IPS DF 6.9 (cell line): ENCODE data around the gene SLC25A22.

Source experiments
- DNase-seq: peaks from one replicate; pipeline ENCODE4 v3.0.0-alpha.2; 2013; ENCODE audit warnings: low read depth, low spot score
- H3K27ac ChIP-seq: one replicate; pipeline ENCODE4 v1.5.1; 2013; ENCODE audit warnings: low read length, control low read depth
- H3K27me3 ChIP-seq: 2 replicates; pipeline ENCODE4 v1.6.1; 2013; ENCODE audit warnings: mild to moderate bottlenecking, low read length; ENCODE audit not compliant: control insufficient read depth, insufficient read depth
- H3K36me3 ChIP-seq: 2 replicates; pipeline ENCODE4 v1.6.1; 2013; ENCODE audit warnings: low read length; ENCODE audit not compliant: control insufficient read depth, insufficient read depth
- H3K4me1 ChIP-seq: 2 replicates; pipeline ENCODE4 v1.6.1; 2013; ENCODE audit warnings: low read length; ENCODE audit not compliant: control insufficient read depth, insufficient read depth
- H3K4me3 ChIP-seq: 2 replicates; pipeline ENCODE4 v1.5.1; 2013; ENCODE audit warnings: mild to moderate bottlenecking, low read length
- H3K9me3 ChIP-seq: 2 replicates; pipeline ENCODE4 v1.6.1; 2013; ENCODE audit warnings: low read length, inconsistent platforms; ENCODE audit not compliant: control insufficient read depth, insufficient read depth
- WGBS: extraction: QIAGEN DNeasy Blood & Tissue Kit; methylation state at CpG from one replicate; pipeline ENCODE4 v1.1.7; 2013; ENCODE audit warnings: mixed read lengths, missing lambda C conversion rate; ENCODE audit not compliant: insufficient read length, insufficient coverage; 5-methylcytosine and 5-hydroxymethylcytosine counted together

SLC25A22 gene

DNA sequence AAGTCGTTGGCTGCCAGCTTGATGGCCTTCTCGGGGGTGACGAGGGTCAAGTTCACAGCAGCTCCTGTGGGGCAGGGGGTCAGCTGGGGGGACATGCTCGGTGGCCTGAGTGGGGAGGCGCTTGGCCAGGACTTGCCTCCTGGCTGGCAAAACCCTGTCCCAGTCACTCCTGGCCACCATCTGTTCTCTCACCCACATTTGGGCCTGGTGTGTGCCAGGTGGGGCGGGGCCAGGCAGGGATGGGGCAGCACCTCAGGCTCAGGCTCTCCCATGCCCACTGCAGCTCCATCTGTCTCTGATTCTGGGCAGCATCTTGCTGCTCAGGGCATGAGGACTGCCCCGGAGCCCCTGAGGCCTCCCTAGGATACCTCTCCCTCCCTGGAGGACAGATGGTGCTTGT, 4.5 kb downstream of the SLC25A22 start:
- no peak for DNase-seq
- Histone ChIP-seq H3K36me3 (peaks cover 6% of the 10 kb centered on the region; the same call in 1 of the 2 replicates), H3K27me3 (no peaks in the 10 kb centered on the region), H3K4me1 (peaks cover 9% of the 10 kb centered on the region), H3K27ac (no peak overlapping the region), H3K4me3 (no peak overlapping the region), H3K9me3 (no peaks in the 10 kb centered on the region)
- WGBS, result no CpG with 5 or more reads among the region's 7 CpGs

DNA sequence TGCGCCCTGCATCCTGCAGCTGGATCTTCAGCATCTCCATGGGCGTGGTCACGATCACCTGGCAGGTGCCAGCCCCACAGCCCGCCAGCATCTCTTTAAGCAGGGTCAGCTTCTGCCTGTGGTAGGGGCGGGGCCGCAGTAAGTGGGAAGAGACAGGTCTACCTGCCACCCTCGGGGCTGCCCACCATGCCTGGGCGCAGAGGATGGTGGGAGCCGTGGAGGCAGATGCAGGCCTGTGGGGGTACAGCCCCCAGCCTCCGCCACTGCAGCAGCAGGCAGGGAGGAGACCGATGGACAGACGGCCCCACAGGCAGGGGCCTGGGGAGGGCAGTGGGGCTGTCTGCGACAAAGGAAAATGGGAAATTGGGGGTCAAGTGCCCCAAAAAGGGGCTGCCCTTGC, 5.2 kb downstream of the SLC25A22 start:
- no peak overlapping the region for H3K4me3 ChIP-seq
- no peak for DNase-seq
- H3K9me3 ChIP-seq, result no peaks in the 10 kb centered on the region
- H3K27ac ChIP-seq, result no peak overlapping the region
- peaks cover 6% of the 10 kb centered on the region; the same call in 1 of the 2 replicates for H3K36me3 ChIP-seq
- H3K27me3 ChIP-seq, result no peaks in the 10 kb centered on the region
- WGBS, result no CpG with 5 or more reads among the region's 13 CpGs
- peaks cover 9% of the 10 kb centered on the region for H3K4me1 ChIP-seq

DNA sequence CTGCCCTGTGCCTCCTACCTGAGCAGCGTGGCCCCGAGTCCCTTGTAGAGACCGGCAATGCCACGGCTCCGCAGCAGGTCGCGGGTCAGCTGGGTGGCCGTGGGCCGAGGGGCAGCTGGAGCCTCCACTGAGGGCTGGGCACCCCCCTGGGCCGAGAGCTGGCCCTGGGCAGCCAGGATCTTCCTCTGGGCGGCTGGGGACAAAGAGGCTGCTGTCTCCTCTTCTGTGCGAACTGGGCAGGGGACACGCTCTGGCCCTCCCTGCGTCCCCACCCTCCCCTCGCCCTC, 5.6 kb downstream of the SLC25A22 start:
- H3K27me3 ChIP-seq, result no peaks in the 10 kb centered on the region
- no peak for DNase-seq
- H3K27ac ChIP-seq, result no peak overlapping the region
- WGBS, result no CpG with 5 or more reads among the region's 15 CpGs
- no peaks in the 10 kb centered on the region for H3K9me3 ChIP-seq
- peaks cover 6% of the 10 kb centered on the region; the same call in 1 of the 2 replicates for H3K36me3 ChIP-seq
- peaks cover 9% of the 10 kb centered on the region for H3K4me1 ChIP-seq
- no peak overlapping the region for H3K4me3 ChIP-seq

DNA sequence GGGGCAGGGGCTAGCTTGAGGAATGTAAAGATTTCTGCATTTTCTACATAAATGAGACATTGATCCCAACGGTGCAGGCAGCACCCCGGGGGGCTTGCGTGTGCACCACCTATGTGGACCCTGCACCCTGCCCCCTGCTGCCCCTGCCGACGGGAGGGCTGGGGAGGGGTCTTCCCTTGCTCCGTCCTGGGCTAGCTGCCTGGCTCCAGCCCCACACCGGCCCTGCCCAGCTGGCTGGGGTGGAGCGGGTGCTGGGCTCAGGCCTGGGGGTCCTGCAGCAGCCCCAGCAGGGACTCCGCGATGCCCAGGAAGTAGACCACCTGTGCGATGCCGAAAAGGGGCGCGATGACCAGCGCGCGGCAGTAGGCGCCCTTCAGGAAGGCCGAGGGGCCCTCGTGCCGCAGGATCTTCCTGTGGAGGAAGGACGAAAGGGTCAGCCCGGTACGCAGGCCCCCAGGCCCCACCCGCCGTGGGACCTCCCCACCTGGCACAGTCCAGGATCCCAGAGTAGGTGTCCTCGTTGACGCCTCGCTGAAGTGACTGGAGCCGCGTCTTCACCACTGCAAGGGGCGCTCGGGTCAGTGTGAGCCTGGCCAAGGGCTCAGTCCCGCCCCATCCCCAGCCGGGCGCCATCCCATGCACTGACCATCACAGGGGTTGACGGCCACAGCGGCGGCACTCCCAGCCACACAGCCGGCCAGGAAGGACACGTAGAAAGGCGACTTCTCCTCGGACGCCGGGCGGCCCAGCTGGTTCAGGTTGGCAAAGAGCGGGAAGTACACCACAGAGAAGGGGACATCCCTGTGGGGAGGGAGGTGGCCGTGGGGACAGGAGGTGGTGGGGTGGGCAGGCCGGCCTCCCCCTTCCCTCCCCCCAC, 6.2 kb downstream of the SLC25A22 start:
- no peaks in the 10 kb centered on the region for H3K27me3 ChIP-seq
- H3K27ac ChIP-seq, result no peak overlapping the region
- H3K36me3 ChIP-seq, result peaks cover 6% of the 10 kb centered on the region; the same call in 1 of the 2 replicates
- no peak overlapping the region for H3K4me3 ChIP-seq
- DNase-seq, result no peak
- no peaks in the 10 kb centered on the region for H3K9me3 ChIP-seq
- H3K4me1 ChIP-seq, result peaks cover 9% of the 10 kb centered on the region
- no CpG with 5 or more reads among the region's 49 CpGs for WGBS

DNA sequence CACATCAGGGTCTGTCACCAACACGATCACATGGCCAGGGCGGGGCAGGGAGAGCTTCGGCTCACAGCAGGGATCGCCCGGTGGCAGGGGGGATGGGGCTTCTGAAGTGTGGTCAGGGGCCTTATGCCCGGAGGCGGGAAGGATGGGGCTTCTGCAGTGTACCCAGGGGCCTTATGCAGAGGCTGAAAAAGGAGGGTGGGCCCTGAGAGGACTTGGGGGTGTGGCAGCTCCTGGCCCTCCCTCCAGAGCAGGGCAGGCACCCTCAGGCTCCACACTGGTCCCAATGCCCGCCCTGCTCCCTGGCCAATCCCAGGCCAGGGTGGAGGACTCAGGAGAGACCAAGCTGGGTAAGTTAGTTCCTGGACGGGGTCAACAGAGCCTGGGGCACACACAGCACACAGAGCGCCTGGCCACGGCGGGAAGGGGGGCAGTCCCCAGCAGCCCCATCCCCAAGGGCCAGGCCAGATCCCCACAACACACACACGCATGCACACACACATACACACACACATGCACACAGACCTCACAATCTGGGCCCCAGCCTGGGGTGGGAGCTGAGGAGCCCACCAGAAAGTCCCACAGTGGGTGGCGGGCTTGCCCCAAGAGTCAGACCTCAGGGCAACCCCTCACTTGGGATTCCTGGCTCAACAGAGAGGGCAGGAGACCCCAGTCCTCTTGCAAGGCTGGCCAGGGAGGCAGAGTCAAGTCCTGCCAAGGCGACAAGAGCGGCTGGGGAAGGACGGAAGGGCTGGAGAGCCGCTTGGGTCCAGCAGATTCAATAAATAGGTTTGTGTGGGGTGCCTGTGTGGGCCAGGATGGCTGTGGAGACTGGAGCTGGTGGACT, 7.1 kb downstream of the SLC25A22 start:
- Histone ChIP-seq H3K27ac (no peak overlapping the region), H3K4me1 (peaks cover 3% of the 10 kb centered on the region), H3K4me3 (no peak overlapping the region), H3K9me3 (no peaks in the 10 kb centered on the region), H3K27me3 (no peaks in the 10 kb centered on the region), H3K36me3 (peaks cover 6% of the 10 kb centered on the region; the same call in 1 of the 2 replicates)
- no CpG with 5 or more reads among the region's 18 CpGs for WGBS
- no peak for DNase-seq

DNA sequence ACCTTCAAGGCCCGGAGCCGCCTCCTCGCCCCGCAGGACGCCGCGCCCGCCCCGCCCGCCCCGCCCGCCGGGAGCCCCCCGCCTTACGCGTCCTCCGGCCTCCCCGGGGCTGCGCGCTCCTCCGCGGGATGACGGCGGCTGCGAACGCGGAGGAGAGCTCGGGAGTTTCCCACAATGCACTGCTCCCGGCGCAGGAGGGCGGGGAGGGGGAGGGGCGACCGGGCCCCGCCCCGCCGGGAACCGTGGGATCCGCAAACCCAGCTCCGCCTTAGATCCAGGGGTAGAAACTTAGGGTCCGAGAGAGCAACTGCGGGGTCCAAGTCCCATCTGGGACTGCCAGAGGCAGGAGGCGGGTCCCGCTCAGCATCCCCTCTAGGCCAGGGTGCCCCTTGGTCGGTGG, 8.1 kb downstream of the SLC25A22 start, which contains the start of gene CEND1:
Gene CEND1, minus strand, starts transcription at position 148 of the 400 bp plus-strand sequence. CDS start 1,514 bp downstream, outside the sequence.
- H3K27ac ChIP-seq, result no peak within 1 kb of the TSS
- DNase-seq, result no peak
- H3K4me3 ChIP-seq, result no peak within 1 kb of the TSS
- no peaks in the 10 kb centered on the region for H3K27me3 ChIP-seq
- peaks cover 2% of the 10 kb centered on the region; the same call in 1 of the 2 replicates for H3K4me1 ChIP-seq
- no CpG with 5 or more reads among the region's 44 CpGs for WGBS
- peaks cover 6% of the 10 kb centered on the region; the same call in 1 of the 2 replicates for H3K36me3 ChIP-seq
- no peaks in the 10 kb centered on the region for H3K9me3 ChIP-seq

- H3K4me1 ChIP-seq, result peaks cover 2% of the 10 kb centered on the region; the same call in 1 of the 2 replicates
- no peaks in the 10 kb centered on the region for H3K27me3 ChIP-seq
- WGBS, result no CpG with 5 or more reads among the region's 31 CpGs
- H3K27ac ChIP-seq, result no peak overlapping the region
- H3K4me3 ChIP-seq, result no peak overlapping the region
- H3K9me3 ChIP-seq, result no peaks in the 10 kb centered on the region
- no peak for DNase-seq
- H3K36me3 ChIP-seq, result peaks cover 3% of the 10 kb centered on the region; the same call in 1 of the 2 replicates
Measured at GRCh38 chr11:788953-789940, 8.8 kb downstream of the SLC25A22 start.

DNA sequence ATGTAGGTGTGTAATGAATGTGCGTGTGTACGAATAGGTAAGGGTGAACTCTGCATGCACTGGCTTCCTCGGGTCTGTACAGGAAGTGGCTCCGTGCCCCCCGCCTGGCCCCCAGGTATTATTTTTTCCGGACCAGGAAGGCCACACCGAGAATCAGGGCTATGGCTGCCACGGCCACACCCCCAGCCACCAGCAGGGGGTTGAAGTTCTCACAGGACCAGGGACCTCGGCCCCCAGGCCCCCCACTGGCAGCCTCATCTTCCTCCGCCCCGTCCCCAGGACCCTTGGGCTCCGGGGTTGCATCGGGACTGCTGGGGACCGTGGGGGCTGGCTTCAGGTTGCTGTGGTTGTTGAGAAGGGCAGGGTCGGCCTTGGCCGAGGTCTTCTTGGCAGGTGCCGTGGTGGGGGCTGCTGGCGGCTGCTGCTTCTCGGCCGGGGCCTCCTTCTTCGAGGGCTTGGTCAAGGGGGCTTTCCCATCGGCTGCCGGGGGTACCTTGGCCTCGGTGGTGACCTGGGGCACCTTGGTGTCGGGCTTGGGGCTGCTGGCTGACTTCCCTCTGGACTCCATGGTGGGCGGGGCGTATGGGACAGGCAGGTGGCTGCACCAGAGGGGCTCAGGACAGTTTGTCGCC, 10.0 kb downstream of the SLC25A22 start:
- WGBS, result no CpG with 5 or more reads among the region's 28 CpGs
- no peaks in the 10 kb centered on the region for H3K9me3 ChIP-seq
- H3K4me3 ChIP-seq, result no peak overlapping the region
- peaks cover 2% of the 10 kb centered on the region; the same call in 1 of the 2 replicates for H3K4me1 ChIP-seq
- no peak overlapping the region for H3K27ac ChIP-seq
- H3K36me3 ChIP-seq, result peaks cover 3% of the 10 kb centered on the region; the same call in 1 of the 2 replicates
- no peaks in the 10 kb centered on the region for H3K27me3 ChIP-seq
- DNase-seq, result no peak

- H3K9me3 ChIP-seq, result no peaks in the 10 kb centered on the region
- H3K4me3 ChIP-seq, result no peak overlapping the region
- H3K27ac ChIP-seq, result no peak overlapping the region
- 0 out of 2 replicates have a peak, but pooled peaks cover 3% of the 10 kb centered on the region for H3K36me3 ChIP-seq
- no peak for DNase-seq
- WGBS, result no CpG with 5 or more reads among the region's 24 CpGs
- H3K4me1 ChIP-seq, result peaks cover 5% of the 10 kb centered on the region; the same call in 1 of the 2 replicates
- no peaks in the 10 kb centered on the region for H3K27me3 ChIP-seq
Measured at GRCh38 chr11:787084-787675, 10.9 kb downstream of the SLC25A22 start.
